GM13976 (cell line): Measurements from ENCODE around the gene MED13L.

Experiments used
- DNase-seq: peaks from one replicate; pipeline ENCODE4 v3.0.0; 2012; ENCODE audit warnings: low spot score
- in situ Hi-C: fragments of 300-500 bp; cut with MboI; formaldehyde crosslinking; loops from one replicate; pipeline ENCODE4 v1.12.0; 2022; ENCODE audit warnings: low sequenced_read_pairs, mixed read lengths, inconsistent platforms; ENCODE audit not compliant: unreplicated experiment
- TF ChIP-seq, protein P1 (sequence below): IDR thresholded peaks from 2 replicates; pipeline ENCODE4 v1.5.1; 2012; ENCODE audit warnings: borderline replicate concordance, mild to moderate bottlenecking; ENCODE audit not compliant: insufficient read depth; ENCODE audit errors: extremely low read depth, missing control alignments, control extremely low read depth

MED13L gene

GRCh38 chr12:116141110-116141832 is 136.2 kb downstream of the MED13L start:
- no peak for DNase-seq
- in situ Hi-C loops: no loop called here
- TF ChIP-seq, protein P1, sequence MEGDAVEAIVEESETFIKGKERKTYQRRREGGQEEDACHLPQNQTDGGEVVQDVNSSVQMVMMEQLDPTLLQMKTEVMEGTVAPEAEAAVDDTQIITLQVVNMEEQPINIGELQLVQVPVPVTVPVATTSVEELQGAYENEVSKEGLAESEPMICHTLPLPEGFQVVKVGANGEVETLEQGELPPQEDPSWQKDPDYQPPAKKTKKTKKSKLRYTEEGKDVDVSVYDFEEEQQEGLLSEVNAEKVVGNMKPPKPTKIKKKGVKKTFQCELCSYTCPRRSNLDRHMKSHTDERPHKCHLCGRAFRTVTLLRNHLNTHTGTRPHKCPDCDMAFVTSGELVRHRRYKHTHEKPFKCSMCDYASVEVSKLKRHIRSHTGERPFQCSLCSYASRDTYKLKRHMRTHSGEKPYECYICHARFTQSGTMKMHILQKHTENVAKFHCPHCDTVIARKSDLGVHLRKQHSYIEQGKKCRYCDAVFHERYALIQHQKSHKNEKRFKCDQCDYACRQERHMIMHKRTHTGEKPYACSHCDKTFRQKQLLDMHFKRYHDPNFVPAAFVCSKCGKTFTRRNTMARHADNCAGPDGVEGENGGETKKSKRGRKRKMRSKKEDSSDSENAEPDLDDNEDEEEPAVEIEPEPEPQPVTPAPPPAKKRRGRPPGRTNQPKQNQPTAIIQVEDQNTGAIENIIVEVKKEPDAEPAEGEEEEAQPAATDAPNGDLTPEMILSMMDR: no peak

DNA sequence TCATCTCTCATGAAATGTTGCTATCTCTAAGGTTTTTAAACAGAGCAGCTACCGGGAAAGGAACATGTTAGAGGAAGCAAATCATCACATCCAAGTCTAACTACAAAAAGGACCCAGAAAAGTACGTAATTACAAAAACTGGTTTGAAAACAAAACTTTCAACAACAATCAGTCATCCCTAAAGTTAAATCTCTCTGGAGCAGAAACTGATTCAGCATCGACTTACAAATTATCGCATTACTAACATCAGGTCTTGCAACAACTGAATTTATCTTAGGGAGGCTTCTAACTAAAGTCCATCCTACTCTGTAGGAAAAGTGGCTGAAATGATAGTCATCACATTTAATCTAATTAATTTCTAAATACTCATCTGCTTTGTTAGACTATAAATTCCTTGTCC is 137.0 kb downstream of the MED13L start:
- in situ Hi-C loops: no loop called here
- TF ChIP-seq, protein P1: no peak
- DNase-seq: no peak

- in situ Hi-C loops: no loop called here
- no peak for DNase-seq
These were observed 138.7 kb downstream of the MED13L start for GRCh38 chr12:116138781-116139180.

GRCh38 chr12:116138364-116138763 is 139.1 kb downstream of the MED13L start:
- TF ChIP-seq, protein P1: no peak
- DNase-seq: no peak
- in situ Hi-C loops: no loop called here

More at GRCh38 chr12:116138781-116139180, 138.7 kb downstream of the MED13L start:
- TF ChIP-seq, protein P1: no peak

DNA sequence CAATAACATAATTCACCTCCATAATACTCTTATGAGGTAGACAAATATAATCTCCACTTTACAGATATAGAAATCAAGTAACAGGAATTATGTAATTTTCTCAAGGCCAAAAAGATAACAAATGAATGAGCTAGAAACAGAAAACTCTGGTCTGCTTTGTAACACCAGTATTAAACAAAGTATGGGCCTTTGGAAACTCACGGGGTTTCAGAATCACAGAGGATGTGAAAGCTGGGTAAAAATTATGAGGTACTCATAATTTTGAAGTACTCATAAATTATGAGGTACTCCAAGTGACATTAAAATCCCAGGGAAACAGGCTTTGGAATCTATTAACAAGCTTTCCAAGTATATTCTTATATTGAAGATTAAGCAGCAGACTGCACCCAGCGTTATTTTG is 140.2 kb downstream of the MED13L start:
- in situ Hi-C loops: no loop called here
- TF ChIP-seq, protein P1: no peak
- DNase-seq: no peak

DNA sequence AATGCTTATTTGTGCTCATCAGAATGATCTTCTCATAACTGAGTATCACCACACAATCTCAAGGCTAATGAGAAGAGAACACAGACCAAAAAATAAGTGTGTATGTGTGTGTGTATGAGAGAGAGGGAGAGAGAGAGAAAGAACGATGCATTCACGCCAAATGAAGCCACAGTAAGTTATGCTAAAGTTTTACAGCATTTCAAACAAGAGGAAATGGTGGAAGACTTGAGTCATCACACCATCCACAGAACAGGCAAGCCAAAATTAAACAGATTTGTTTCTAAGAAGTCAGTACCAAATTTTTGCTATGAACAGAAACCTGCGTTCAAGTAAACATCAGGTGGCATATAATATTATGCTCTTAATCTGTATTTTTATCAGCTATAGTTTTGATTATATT is 141.2 kb downstream of the MED13L start:
- in situ Hi-C loops: no loop called here
- DNase-seq: no peak
- TF ChIP-seq, protein P1: no peak
